Measurements from ENCODE around the gene LRRFIP2.

DNA sequence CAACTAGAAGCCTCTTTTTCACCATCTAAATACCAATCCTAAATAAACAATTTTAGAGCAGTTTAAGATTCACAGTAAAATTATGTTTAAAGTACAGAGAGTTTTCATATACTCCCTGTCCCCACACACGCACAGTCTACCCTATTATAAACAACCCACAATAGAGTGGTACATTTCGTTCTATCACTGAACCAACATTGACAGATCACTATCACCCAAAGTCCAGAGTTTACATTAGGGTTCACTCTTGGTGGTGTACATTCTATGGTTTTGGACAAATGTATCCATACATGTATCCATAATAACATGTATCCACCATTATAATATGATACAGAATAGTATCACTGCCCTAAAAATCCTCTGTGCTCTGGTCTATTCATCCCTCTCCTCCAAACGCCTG, 92.1 kb downstream of the LRRFIP2 start:
- TF ChIP-seq EZH2 (IDR thresholded peaks at IDR 0.05; ENCODE audit: low read length, missing control alignments): no peak
- TF ChIP-seq, protein P1, sequence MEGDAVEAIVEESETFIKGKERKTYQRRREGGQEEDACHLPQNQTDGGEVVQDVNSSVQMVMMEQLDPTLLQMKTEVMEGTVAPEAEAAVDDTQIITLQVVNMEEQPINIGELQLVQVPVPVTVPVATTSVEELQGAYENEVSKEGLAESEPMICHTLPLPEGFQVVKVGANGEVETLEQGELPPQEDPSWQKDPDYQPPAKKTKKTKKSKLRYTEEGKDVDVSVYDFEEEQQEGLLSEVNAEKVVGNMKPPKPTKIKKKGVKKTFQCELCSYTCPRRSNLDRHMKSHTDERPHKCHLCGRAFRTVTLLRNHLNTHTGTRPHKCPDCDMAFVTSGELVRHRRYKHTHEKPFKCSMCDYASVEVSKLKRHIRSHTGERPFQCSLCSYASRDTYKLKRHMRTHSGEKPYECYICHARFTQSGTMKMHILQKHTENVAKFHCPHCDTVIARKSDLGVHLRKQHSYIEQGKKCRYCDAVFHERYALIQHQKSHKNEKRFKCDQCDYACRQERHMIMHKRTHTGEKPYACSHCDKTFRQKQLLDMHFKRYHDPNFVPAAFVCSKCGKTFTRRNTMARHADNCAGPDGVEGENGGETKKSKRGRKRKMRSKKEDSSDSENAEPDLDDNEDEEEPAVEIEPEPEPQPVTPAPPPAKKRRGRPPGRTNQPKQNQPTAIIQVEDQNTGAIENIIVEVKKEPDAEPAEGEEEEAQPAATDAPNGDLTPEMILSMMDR (conservative IDR thresholded peaks at IDR 0.05 in 1 of 2, IDR thresholded peaks at IDR 0.05 in 1 of 2; ENCODE audit: low read depth in 1 of 2, low read length in 2 of 2): no peak

Measured in fibroblast of lung (primary cell).